Memory B cell (primary cell): Measurements from ENCODE around the gene ANK3.
A peak's percentile ranks its signal among the peaks of the same experiment; 100 is the strongest.

ENCODE experiments used
- ATAC-seq: fragments of 150-1000 bp; cut with Tn5 transposase; 2 replicates; pipeline ENCODE4 v1.10.0; 2021; ENCODE audit warnings: low read depth, mild to moderate bottlenecking, moderate library complexity
- DNase-seq, 2 donors: peaks; one replicate each; pipeline ENCODE4 v3.0.0; 2022; ENCODE audit warnings: low spot score in 2 of 2
- H3K27ac Mint-ChIP-seq: one replicate; pipeline ENCODE4 v1.8.0; 2022; ENCODE audit warnings: mild to moderate bottlenecking, moderate library complexity, mixed read lengths
- H3K27me3 Mint-ChIP-seq: one replicate; pipeline ENCODE4 v1.8.0; 2022; ENCODE audit warnings: mixed read lengths
- H3K36me3 Mint-ChIP-seq: one replicate; pipeline ENCODE4 v1.8.0; 2022; ENCODE audit warnings: mild to moderate bottlenecking, mixed read lengths
- H3K4me1 Mint-ChIP-seq: one replicate; pipeline ENCODE4 v1.8.0; 2022; ENCODE audit warnings: mixed read lengths
- H3K4me3 Mint-ChIP-seq: one replicate; pipeline ENCODE4 v1.8.0; 2022; ENCODE audit warnings: mild to moderate bottlenecking, moderate library complexity, mixed read lengths
- H3K9me3 Mint-ChIP-seq: one replicate; pipeline ENCODE4 v1.8.0; 2022; ENCODE audit warnings: mixed read lengths

The ANK3 gene

GRCh38 chr10:60140651-60141632 is 248.7 kb downstream of the ANK3 start:
- no peak for ATAC-seq
- no peak for DNase-seq
- Mint-ChIP-seq H3K4me1 (no peaks in the 10 kb centered on the region), H3K36me3 (peaks cover 9% of the 10 kb centered on the region), H3K27me3 (no peaks in the 10 kb centered on the region), H3K4me3 (no peak overlapping the region), H3K27ac (peak overlapping the region; percentile 51), H3K9me3 (peaks cover 1% of the 10 kb centered on the region)

GRCh38 chr10:60139798-60140566 is 249.7 kb downstream of the ANK3 start:
- Mint-ChIP-seq H3K36me3 (peaks cover 11% of the 10 kb centered on the region), H3K4me1 (peaks cover 5% of the 10 kb centered on the region), H3K4me3 (peak overlapping the region; percentile 6), H3K9me3 (peaks cover 1% of the 10 kb centered on the region), H3K27ac (no peak overlapping the region), H3K27me3 (no peaks in the 10 kb centered on the region)
- ATAC-seq (no peak), DNase-seq (no peak)

GRCh38 chr10:60139290-60139689 is 250.4 kb downstream of the ANK3 start:
- Mint-ChIP-seq H3K27me3 (no peaks in the 10 kb centered on the region), H3K9me3 (peaks cover 1% of the 10 kb centered on the region)
- ATAC-seq = no peak

GRCh38 chr10:60138842-60139241 is 250.8 kb downstream of the ANK3 start:
- Mint-ChIP-seq H3K36me3 (peaks cover 12% of the 10 kb centered on the region), H3K4me3 (no peak overlapping the region), H3K9me3 (peaks cover 1% of the 10 kb centered on the region), H3K27ac (no peak overlapping the region), H3K27me3 (no peaks in the 10 kb centered on the region), H3K4me1 (peaks cover 8% of the 10 kb centered on the region)
- ATAC-seq (no peak), DNase-seq (no peak)

More at GRCh38 chr10:60139290-60139689, 250.4 kb downstream of the ANK3 start:
- peaks cover 12% of the 10 kb centered on the region for H3K36me3 Mint-ChIP-seq
- DNase-seq = no peak
- H3K4me1 Mint-ChIP-seq = peaks cover 8% of the 10 kb centered on the region
- H3K27ac Mint-ChIP-seq = no peak overlapping the region
- no peak overlapping the region for H3K4me3 Mint-ChIP-seq

GRCh38 chr10:60138026-60138425 is 251.6 kb downstream of the ANK3 start:
- DNase-seq (no peak), ATAC-seq (no peak)
- peaks cover 8% of the 10 kb centered on the region for H3K4me1 Mint-ChIP-seq
- H3K27ac Mint-ChIP-seq = no peak overlapping the region
- H3K36me3 Mint-ChIP-seq = peaks cover 9% of the 10 kb centered on the region
- no peaks in the 10 kb centered on the region for H3K27me3 Mint-ChIP-seq
- no peak overlapping the region for H3K4me3 Mint-ChIP-seq
- no peaks in the 10 kb centered on the region for H3K9me3 Mint-ChIP-seq

GRCh38 chr10:60137292-60137992 is 252.2 kb downstream of the ANK3 start:
- no peak overlapping the region for H3K4me3 Mint-ChIP-seq
- no peaks in the 10 kb centered on the region for H3K9me3 Mint-ChIP-seq
- H3K4me1 Mint-ChIP-seq = peaks cover 8% of the 10 kb centered on the region
- no peak overlapping the region for H3K27ac Mint-ChIP-seq
- DNase-seq (no peak), ATAC-seq (no peak)
- H3K36me3 Mint-ChIP-seq = peaks cover 9% of the 10 kb centered on the region
- no peaks in the 10 kb centered on the region for H3K27me3 Mint-ChIP-seq

- peak; percentile 94 for ATAC-seq
- Mint-ChIP-seq H3K27ac (no peak overlapping the region), H3K36me3 (peaks cover 8% of the 10 kb centered on the region), H3K27me3 (no peaks in the 10 kb centered on the region), H3K9me3 (no peaks in the 10 kb centered on the region), H3K4me3 (no peak overlapping the region), H3K4me1 (peaks cover 8% of the 10 kb centered on the region)
- no peak for DNase-seq
Observed at GRCh38 chr10:60135020-60135419, 254.7 kb downstream of the ANK3 start.

- Mint-ChIP-seq H3K4me3 (no peak overlapping the region), H3K36me3 (peaks cover 8% of the 10 kb centered on the region), H3K27me3 (no peaks in the 10 kb centered on the region), H3K27ac (no peak overlapping the region), H3K9me3 (no peaks in the 10 kb centered on the region), H3K4me1 (peaks cover 8% of the 10 kb centered on the region)
- no peak for ATAC-seq
- DNase-seq = no peak
Observed at GRCh38 chr10:60134548-60134947, 255.1 kb downstream of the ANK3 start.

- Mint-ChIP-seq H3K9me3 (no peaks in the 10 kb centered on the region), H3K36me3 (peaks cover 6% of the 10 kb centered on the region), H3K4me1 (peaks cover 4% of the 10 kb centered on the region), H3K4me3 (no peak overlapping the region), H3K27me3 (no peaks in the 10 kb centered on the region), H3K27ac (no peak overlapping the region)
- DNase-seq (no peak), ATAC-seq (no peak)
Observed at GRCh38 chr10:60130130-60130579, 259.5 kb downstream of the ANK3 start.

- Mint-ChIP-seq H3K9me3 (no peaks in the 10 kb centered on the region), H3K27ac (no peak overlapping the region), H3K4me3 (no peak overlapping the region), H3K27me3 (no peaks in the 10 kb centered on the region), H3K36me3 (peaks cover 2% of the 10 kb centered on the region), H3K4me1 (no peaks in the 10 kb centered on the region)
- ATAC-seq = no peak
- DNase-seq = no peak
Observed at GRCh38 chr10:60125895-60126294, 263.8 kb downstream of the ANK3 start.

GRCh38 chr10:60124536-60124935 is 265.1 kb downstream of the ANK3 start:
- no peak overlapping the region for H3K4me3 Mint-ChIP-seq
- ATAC-seq (no peak), DNase-seq (no peak)
- H3K4me1 Mint-ChIP-seq = no peaks in the 10 kb centered on the region
- H3K27ac Mint-ChIP-seq = no peak overlapping the region
- H3K36me3 Mint-ChIP-seq = peaks cover 9% of the 10 kb centered on the region
- no peaks in the 10 kb centered on the region for H3K9me3 Mint-ChIP-seq
- H3K27me3 Mint-ChIP-seq = no peaks in the 10 kb centered on the region

- Mint-ChIP-seq H3K4me3 (no peak overlapping the region), H3K9me3 (no peaks in the 10 kb centered on the region), H3K27me3 (no peaks in the 10 kb centered on the region), H3K27ac (no peak overlapping the region), H3K4me1 (no peaks in the 10 kb centered on the region), H3K36me3 (peaks cover 9% of the 10 kb centered on the region)
- ATAC-seq (no peak), DNase-seq (no peak)
Observed at GRCh38 chr10:60123668-60124067, 266.0 kb downstream of the ANK3 start.

GRCh38 chr10:60123172-60123571 is 266.5 kb downstream of the ANK3 start:
- ATAC-seq (no peak), DNase-seq (no peak)
- Mint-ChIP-seq H3K36me3 (peaks cover 9% of the 10 kb centered on the region), H3K27ac (no peak overlapping the region), H3K4me3 (no peak overlapping the region), H3K27me3 (no peaks in the 10 kb centered on the region), H3K4me1 (no peaks in the 10 kb centered on the region), H3K9me3 (no peaks in the 10 kb centered on the region)

- Mint-ChIP-seq H3K27me3 (no peaks in the 10 kb centered on the region), H3K27ac (no peak overlapping the region), H3K36me3 (peaks cover 9% of the 10 kb centered on the region), H3K4me3 (no peak overlapping the region), H3K4me1 (no peaks in the 10 kb centered on the region), H3K9me3 (no peaks in the 10 kb centered on the region)
- ATAC-seq (no peak), DNase-seq (no peak)
Observed at GRCh38 chr10:60122190-60122589, 267.5 kb downstream of the ANK3 start.
